GM13976 (cell line): ENCODE results near the gene MS4A10.

Experiments
- DNase-seq: peaks from one replicate; pipeline ENCODE4 v3.0.0; 2012; ENCODE audit warnings: low spot score
- in situ Hi-C: fragments of 300-500 bp; cut with MboI; formaldehyde crosslinking; loops from one replicate; pipeline ENCODE4 v1.12.0; 2022; ENCODE audit warnings: low sequenced_read_pairs, mixed read lengths, inconsistent platforms; ENCODE audit not compliant: unreplicated experiment
- TF ChIP-seq, protein P1 (sequence below): IDR thresholded peaks from 2 replicates; pipeline ENCODE4 v1.5.1; 2012; ENCODE audit warnings: borderline replicate concordance, mild to moderate bottlenecking; ENCODE audit not compliant: insufficient read depth; ENCODE audit errors: extremely low read depth, missing control alignments, control extremely low read depth

Gene MS4A10

GRCh38 chr11:60785136-60785535 lies at the start of gene MS4A10:
TSS of gene MS4A10 (plus strand) at chr11:60785333. CDS start at chr11:60790336, 5,003 bp downstream.
- no peak for DNase-seq
- in situ Hi-C loops = no loop called here
- TF ChIP-seq, protein P1, sequence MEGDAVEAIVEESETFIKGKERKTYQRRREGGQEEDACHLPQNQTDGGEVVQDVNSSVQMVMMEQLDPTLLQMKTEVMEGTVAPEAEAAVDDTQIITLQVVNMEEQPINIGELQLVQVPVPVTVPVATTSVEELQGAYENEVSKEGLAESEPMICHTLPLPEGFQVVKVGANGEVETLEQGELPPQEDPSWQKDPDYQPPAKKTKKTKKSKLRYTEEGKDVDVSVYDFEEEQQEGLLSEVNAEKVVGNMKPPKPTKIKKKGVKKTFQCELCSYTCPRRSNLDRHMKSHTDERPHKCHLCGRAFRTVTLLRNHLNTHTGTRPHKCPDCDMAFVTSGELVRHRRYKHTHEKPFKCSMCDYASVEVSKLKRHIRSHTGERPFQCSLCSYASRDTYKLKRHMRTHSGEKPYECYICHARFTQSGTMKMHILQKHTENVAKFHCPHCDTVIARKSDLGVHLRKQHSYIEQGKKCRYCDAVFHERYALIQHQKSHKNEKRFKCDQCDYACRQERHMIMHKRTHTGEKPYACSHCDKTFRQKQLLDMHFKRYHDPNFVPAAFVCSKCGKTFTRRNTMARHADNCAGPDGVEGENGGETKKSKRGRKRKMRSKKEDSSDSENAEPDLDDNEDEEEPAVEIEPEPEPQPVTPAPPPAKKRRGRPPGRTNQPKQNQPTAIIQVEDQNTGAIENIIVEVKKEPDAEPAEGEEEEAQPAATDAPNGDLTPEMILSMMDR = no peak

DNA sequence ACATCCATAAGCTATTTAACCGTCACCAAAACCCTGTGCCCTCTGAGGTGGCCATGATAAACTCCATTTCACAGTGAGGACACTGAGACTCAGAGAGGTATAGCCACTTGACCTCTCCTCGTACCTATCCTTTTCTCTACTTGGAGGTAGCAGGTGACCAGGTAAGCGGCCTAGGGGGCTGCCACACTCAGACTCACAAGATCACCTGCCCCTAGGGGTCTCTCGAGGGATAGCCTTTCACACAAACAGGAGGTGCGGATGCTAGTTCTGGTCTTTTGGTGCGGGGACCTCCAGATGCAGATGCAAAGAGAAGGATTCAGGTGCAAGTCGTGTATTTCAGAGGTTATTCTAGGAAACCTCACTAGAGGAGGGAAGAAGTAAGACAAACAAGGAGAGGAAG lies 46.0 kb upstream of the MS4A10 start:
- TF ChIP-seq, protein P1 = no peak
- in situ Hi-C loops = no loop called here
- DNase-seq = no peak

- no peak for DNase-seq
- TF ChIP-seq, protein P1 = no peak
- in situ Hi-C loops = no loop called here
Measured at GRCh38 chr11:60740573-60740972, 44.6 kb upstream of the MS4A10 start.

GRCh38 chr11:60741421-60741820 lies 43.7 kb upstream of the MS4A10 start:
- TF ChIP-seq, protein P1 = no peak
- in situ Hi-C loops = no loop called here
- no peak for DNase-seq

DNA sequence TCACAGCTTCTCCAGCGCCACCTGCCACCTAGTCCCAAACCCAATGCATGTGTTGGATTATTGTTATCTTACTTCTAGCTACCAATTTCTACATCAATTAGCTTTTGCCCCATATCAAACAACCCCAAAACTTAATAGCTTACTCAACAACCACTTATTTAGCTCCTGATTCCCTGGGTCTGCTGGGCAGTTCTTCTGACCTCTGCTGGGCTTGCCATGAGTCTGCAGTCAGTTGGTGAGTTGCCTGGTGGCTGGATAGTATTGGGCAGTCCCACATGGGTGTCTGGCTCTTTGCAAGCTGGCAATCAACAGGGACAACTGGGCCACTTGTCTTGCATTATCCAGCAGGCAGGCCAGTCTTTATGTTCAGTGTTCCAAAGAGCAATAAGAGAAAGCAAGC lies 42.1 kb upstream of the MS4A10 start:
- in situ Hi-C loops = no loop called here
- TF ChIP-seq, protein P1 = no peak
- no peak for DNase-seq

- in situ Hi-C loops = no loop called here
- TF ChIP-seq, protein P1 = no peak
- no peak for DNase-seq
Measured at GRCh38 chr11:60744114-60744513, 41.0 kb upstream of the MS4A10 start.
